ENCODE measurements around the gene DGCR8. TPM values are rescaled to one million over a fixed set of nuclear protein-coding genes. Genes with fewer than 3 reads are reported as not detected.

DGCR8 gene
- total RNA-seq, 1 donor from 2014 or later = 29.1 TPM

DNA sequence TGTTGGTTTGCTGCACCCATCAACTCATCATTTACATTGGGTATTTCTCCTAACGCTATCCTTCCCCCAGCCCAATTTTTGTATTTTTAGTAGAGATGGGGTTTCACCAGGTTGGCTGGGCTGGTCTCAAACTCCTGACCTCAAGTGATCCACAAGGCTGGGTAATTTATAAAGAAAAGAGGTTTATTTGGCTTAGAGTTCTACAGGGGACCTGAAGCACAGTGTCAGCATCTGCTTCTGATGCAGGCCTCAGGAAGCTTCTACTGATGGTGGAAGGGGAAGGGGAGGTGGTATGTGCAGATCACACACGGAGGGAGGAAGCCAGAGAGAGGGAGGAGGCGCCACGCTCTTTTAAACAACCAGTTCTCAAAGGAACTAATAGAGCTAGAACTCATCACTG lies 33.3 kb upstream of the DGCR8 start:
- DNase-seq (ENCODE audit: low spot score) = no peak
- Histone ChIP-seq H4K20me1 (ENCODE audit: low read depth) (no peaks in the 10 kb centered on the region), H3K4me3 (no peak overlapping the region), H3K27ac (no peak overlapping the region), H3K4me2 (no peak overlapping the region), H3F3A (ENCODE audit: low read depth) (no peaks in the 10 kb centered on the region), H3K4me1 (no peaks in the 10 kb centered on the region), H3K9me3 (ENCODE audit: low read depth) (no peaks in the 10 kb centered on the region), H3K79me2 (ENCODE audit: low read depth) (no peaks in the 10 kb centered on the region), H3K36me3 (no peaks in the 10 kb centered on the region), H3K27me3 (no peaks in the 10 kb centered on the region), H2AFZ (replicated peaks) (no peak overlapping the region), H3K9ac (no peak overlapping the region)
- H3K27me3 Mint-ChIP-seq (ENCODE audit: insufficient read depth, low read depth) = peaks cover 2% of the 10 kb centered on the region
- H3K36me3 Mint-ChIP-seq = peaks cover 15% of the 10 kb centered on the region
- H3K4me3 Mint-ChIP-seq = no peak overlapping the region
- H3K27ac Mint-ChIP-seq = no peak overlapping the region
- TF ChIP-seq EZH2 (IDR thresholded peaks at IDR 0.05) = no peak
- TF ChIP-seq, protein P1, sequence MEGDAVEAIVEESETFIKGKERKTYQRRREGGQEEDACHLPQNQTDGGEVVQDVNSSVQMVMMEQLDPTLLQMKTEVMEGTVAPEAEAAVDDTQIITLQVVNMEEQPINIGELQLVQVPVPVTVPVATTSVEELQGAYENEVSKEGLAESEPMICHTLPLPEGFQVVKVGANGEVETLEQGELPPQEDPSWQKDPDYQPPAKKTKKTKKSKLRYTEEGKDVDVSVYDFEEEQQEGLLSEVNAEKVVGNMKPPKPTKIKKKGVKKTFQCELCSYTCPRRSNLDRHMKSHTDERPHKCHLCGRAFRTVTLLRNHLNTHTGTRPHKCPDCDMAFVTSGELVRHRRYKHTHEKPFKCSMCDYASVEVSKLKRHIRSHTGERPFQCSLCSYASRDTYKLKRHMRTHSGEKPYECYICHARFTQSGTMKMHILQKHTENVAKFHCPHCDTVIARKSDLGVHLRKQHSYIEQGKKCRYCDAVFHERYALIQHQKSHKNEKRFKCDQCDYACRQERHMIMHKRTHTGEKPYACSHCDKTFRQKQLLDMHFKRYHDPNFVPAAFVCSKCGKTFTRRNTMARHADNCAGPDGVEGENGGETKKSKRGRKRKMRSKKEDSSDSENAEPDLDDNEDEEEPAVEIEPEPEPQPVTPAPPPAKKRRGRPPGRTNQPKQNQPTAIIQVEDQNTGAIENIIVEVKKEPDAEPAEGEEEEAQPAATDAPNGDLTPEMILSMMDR (IDR thresholded peaks at IDR 0.05) = no peak
- TF ChIP-seq EZH2phosphoT487 (IDR thresholded peaks at IDR 0.05) = no peak
- no peaks in the 10 kb centered on the region for H3K4me1 Mint-ChIP-seq
- H3K9me3 Mint-ChIP-seq = peaks cover 11% of the 10 kb centered on the region

GRCh38 chr22:20051927-20052308 lies 28.1 kb upstream of the DGCR8 start:
- H3K4me1 Mint-ChIP-seq = no peaks in the 10 kb centered on the region
- no peak overlapping the region for H3K27ac Mint-ChIP-seq
- Histone ChIP-seq H3K36me3 (no peaks in the 10 kb centered on the region), H3F3A (ENCODE audit: low read depth) (no peaks in the 10 kb centered on the region), H3K9me3 (ENCODE audit: low read depth) (no peaks in the 10 kb centered on the region), H3K4me3 (no peak overlapping the region), H2AFZ (replicated peaks) (no peak overlapping the region), H3K27me3 (no peaks in the 10 kb centered on the region), H3K9ac (no peak overlapping the region), H3K4me1 (no peaks in the 10 kb centered on the region), H3K79me2 (ENCODE audit: low read depth) (no peaks in the 10 kb centered on the region), H3K4me2 (no peak overlapping the region), H4K20me1 (ENCODE audit: low read depth) (no peaks in the 10 kb centered on the region), H3K27ac (no peak overlapping the region)
- TF ChIP-seq EZH2phosphoT487 (IDR thresholded peaks at IDR 0.05) = no peak
- TF ChIP-seq EZH2 (IDR thresholded peaks at IDR 0.05) = no peak
- TF ChIP-seq, protein P1 (IDR thresholded peaks at IDR 0.05) = no peak
- no peak for DNase-seq (ENCODE audit: low spot score)
- peaks cover 11% of the 10 kb centered on the region for H3K9me3 Mint-ChIP-seq
- H3K4me3 Mint-ChIP-seq = no peak overlapping the region
- peaks cover 11% of the 10 kb centered on the region for H3K36me3 Mint-ChIP-seq
- H3K27me3 Mint-ChIP-seq (ENCODE audit: insufficient read depth, low read depth) = peaks cover under 1% of the 10 kb centered on the region

GRCh38 chr22:20052309-20053259 lies 27.5 kb upstream of the DGCR8 start:
- Histone ChIP-seq H3K9ac (no peak overlapping the region), H2AFZ (replicated peaks) (no peak overlapping the region), H3K4me3 (no peak overlapping the region), H3K4me2 (no peak overlapping the region), H3K27me3 (no peaks in the 10 kb centered on the region), H3F3A (ENCODE audit: low read depth) (no peaks in the 10 kb centered on the region), H3K9me3 (ENCODE audit: low read depth) (no peaks in the 10 kb centered on the region), H3K36me3 (no peaks in the 10 kb centered on the region), H4K20me1 (ENCODE audit: low read depth) (no peaks in the 10 kb centered on the region), H3K79me2 (ENCODE audit: low read depth) (no peaks in the 10 kb centered on the region), H3K4me1 (no peaks in the 10 kb centered on the region), H3K27ac (no peak overlapping the region)
- Mint-ChIP-seq H3K27ac (no peak overlapping the region), H3K4me1 (no peaks in the 10 kb centered on the region), H3K9me3 (peaks cover 11% of the 10 kb centered on the region), H3K4me3 (no peak overlapping the region), H3K27me3 (ENCODE audit: insufficient read depth, low read depth) (no peaks in the 10 kb centered on the region), H3K36me3 (peaks cover 11% of the 10 kb centered on the region)
- no peak for DNase-seq (ENCODE audit: low spot score)
- TF ChIP-seq EZH2phosphoT487 (IDR thresholded peaks at IDR 0.05) (no peak), EZH2 (IDR thresholded peaks at IDR 0.05) (no peak)
- TF ChIP-seq, protein P1 (IDR thresholded peaks at IDR 0.05) = no peak

All from neural progenitor cell (in vitro differentiated cells).